ENCODE measurements around the gene IKZF1. TPM values are rescaled to one million over a fixed set of nuclear protein-coding genes. Genes with fewer than 3 reads are reported as not detected.

Gene IKZF1
- total RNA-seq, 1 experiment from 2014 or later = 2.3 TPM

DNA sequence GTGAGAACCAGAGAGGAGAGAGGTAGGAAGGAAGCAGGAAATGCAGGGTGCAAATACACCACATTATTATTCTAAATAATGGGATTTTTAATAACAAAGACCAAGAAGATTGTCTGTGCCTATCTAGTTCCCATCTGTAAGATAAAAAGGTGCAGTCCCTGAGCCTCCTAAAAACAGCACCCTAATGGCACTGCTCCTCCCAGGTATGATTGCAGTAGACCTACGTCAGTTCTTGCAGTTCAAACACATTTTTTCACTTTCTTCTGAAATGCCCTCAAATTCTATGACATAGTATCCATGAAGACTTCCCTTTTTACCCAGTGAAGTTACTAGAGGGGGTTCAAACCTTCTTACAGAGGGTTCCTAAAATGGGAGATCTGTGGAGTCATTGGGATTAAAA is 75.0 kb downstream of the IKZF1 start:
- TF ChIP-seq ESRRA (CRISPR knock-in tag; IDR thresholded peaks at IDR 0.05; ENCODE audit: borderline replicate concordance) = no peak
- TF ChIP-seq SOX15 (CRISPR knock-in tag; IDR thresholded peaks at IDR 0.05) = no peak
- TF ChIP-seq, protein P1, sequence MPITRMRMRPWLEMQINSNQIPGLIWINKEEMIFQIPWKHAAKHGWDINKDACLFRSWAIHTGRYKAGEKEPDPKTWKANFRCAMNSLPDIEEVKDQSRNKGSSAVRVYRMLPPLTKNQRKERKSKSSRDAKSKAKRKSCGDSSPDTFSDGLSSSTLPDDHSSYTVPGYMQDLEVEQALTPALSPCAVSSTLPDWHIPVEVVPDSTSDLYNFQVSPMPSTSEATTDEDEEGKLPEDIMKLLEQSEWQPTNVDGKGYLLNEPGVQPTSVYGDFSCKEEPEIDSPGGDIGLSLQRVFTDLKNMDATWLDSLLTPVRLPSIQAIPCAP (CRISPR knock-in tag; IDR thresholded peaks at IDR 0.05) = no peak
- TF ChIP-seq, protein P2, sequence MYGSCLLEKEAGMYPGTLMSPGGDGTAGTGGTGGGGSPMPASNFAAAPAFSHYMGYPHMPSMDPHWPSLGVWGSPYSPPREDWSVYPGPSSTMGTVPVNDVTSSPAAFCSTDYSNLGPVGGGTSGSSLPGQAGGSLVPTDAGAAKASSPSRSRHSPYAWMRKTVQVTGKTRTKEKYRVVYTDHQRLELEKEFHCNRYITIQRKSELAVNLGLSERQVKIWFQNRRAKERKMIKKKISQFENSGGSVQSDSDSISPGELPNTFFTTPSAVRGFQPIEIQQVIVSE (CRISPR knock-in tag; IDR thresholded peaks at IDR 0.05; ENCODE audit: borderline replicate concordance) = no peak
- no peak for TF ChIP-seq ZBTB21 (CRISPR knock-in tag; IDR thresholded peaks at IDR 0.05; ENCODE audit: borderline replicate concordance)
- ChIA-PET POLR2A (interaction anchor here (0.7 kb wide), 1 partner anchor 32 kb away, joined by 3 read pairs; no protein-coding TSS in a partner anchor), CTCF (interaction anchor here (1.0 to 2.3 kb wide), 5 partner anchors 24 to 287 kb away, joined by 3 to 10 read pairs (median 6); partner anchors contain the start of gene ZPBP)
- peaks cover 71% of the 10 kb centered on the region for H3K4me1 Mint-ChIP-seq
- H3K9me3 Mint-ChIP-seq = no peaks in the 10 kb centered on the region
- no peaks in the 10 kb centered on the region for H3K27me3 Mint-ChIP-seq (ENCODE audit: low read depth)
- DNase-seq (ENCODE audit: low spot score) = no peak
- peak overlapping the region; percentile 54 for H3K4me3 Mint-ChIP-seq
- ATAC-seq = peak; percentile 24
- peak overlapping the region; percentile 96 for H3K27ac Mint-ChIP-seq
- 0 out of 2 replicates have a peak, but pooled peaks cover 2% of the 10 kb centered on the region for H3K36me3 Mint-ChIP-seq

DNA sequence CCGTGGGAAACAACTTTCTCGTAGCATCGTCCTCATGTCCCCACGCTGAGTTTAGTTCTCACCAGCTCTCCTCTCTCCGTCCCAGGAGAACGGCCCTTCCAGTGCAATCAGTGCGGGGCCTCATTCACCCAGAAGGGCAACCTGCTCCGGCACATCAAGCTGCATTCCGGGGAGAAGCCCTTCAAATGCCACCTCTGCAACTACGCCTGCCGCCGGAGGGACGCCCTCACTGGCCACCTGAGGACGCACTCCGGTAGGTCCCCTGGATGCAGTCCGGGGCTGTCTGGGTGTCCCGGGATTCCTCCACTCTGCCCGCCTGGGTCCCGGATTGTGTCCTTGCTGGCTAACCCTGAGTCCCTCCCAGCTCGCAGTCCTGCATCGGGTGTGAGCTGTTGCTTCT is 77.9 kb downstream of the IKZF1 start:
- ChIA-PET CTCF (interaction anchor here (0.7 to 1.0 kb wide), 3 partner anchors 12 to 263 kb away, joined by 3 read pairs; no protein-coding TSS in a partner anchor), POLR2A (no interaction called here)
- peaks cover 63% of the 10 kb centered on the region for H3K4me1 Mint-ChIP-seq
- H3K4me3 Mint-ChIP-seq = no peak overlapping the region
- H3K27me3 Mint-ChIP-seq (ENCODE audit: low read depth) = no peaks in the 10 kb centered on the region
- H3K27ac Mint-ChIP-seq = no peak overlapping the region
- TF ChIP-seq, protein P3, sequence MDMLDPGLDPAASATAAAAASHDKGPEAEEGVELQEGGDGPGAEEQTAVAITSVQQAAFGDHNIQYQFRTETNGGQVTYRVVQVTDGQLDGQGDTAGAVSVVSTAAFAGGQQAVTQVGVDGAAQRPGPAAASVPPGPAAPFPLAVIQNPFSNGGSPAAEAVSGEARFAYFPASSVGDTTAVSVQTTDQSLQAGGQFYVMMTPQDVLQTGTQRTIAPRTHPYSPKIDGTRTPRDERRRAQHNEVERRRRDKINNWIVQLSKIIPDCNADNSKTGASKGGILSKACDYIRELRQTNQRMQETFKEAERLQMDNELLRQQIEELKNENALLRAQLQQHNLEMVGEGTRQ (CRISPR knock-in tag; IDR thresholded peaks at IDR 0.05) = no peak
- no peak for TF ChIP-seq MXD4 (CRISPR knock-in tag; IDR thresholded peaks at IDR 0.05; ENCODE audit: borderline replicate concordance)
- TF ChIP-seq, protein P4, sequence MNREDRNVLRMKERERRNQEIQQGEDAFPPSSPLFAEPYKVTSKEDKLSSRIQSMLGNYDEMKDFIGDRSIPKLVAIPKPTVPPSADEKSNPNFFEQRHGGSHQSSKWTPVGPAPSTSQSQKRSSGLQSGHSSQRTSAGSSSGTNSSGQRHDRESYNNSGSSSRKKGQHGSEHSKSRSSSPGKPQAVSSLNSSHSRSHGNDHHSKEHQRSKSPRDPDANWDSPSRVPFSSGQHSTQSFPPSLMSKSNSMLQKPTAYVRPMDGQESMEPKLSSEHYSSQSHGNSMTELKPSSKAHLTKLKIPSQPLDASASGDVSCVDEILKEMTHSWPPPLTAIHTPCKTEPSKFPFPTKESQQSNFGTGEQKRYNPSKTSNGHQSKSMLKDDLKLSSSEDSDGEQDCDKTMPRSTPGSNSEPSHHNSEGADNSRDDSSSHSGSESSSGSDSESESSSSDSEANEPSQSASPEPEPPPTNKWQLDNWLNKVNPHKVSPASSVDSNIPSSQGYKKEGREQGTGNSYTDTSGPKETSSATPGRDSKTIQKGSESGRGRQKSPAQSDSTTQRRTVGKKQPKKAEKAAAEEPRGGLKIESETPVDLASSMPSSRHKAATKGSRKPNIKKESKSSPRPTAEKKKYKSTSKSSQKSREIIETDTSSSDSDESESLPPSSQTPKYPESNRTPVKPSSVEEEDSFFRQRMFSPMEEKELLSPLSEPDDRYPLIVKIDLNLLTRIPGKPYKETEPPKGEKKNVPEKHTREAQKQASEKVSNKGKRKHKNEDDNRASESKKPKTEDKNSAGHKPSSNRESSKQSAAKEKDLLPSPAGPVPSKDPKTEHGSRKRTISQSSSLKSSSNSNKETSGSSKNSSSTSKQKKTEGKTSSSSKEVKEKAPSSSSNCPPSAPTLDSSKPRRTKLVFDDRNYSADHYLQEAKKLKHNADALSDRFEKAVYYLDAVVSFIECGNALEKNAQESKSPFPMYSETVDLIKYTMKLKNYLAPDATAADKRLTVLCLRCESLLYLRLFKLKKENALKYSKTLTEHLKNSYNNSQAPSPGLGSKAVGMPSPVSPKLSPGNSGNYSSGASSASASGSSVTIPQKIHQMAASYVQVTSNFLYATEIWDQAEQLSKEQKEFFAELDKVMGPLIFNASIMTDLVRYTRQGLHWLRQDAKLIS (CRISPR knock-in tag; IDR thresholded peaks at IDR 0.05; ENCODE audit: borderline replicate concordance) = no peak
- TF ChIP-seq, protein P5, sequence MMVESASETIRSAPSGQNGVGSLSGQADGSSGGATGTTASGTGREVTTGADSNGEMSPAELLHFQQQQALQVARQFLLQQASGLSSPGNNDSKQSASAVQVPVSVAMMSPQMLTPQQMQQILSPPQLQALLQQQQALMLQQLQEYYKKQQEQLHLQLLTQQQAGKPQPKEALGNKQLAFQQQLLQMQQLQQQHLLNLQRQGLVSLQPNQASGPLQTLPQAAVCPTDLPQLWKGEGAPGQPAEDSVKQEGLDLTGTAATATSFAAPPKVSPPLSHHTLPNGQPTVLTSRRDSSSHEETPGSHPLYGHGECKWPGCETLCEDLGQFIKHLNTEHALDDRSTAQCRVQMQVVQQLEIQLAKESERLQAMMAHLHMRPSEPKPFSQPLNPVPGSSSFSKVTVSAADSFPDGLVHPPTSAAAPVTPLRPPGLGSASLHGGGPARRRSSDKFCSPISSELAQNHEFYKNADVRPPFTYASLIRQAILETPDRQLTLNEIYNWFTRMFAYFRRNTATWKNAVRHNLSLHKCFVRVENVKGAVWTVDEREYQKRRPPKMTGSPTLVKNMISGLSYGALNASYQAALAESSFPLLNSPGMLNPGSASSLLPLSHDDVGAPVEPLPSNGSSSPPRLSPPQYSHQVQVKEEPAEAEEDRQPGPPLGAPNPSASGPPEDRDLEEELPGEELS (CRISPR knock-in tag; IDR thresholded peaks at IDR 0.05) = no peak
- no peak for TF ChIP-seq TEAD1 (CRISPR knock-in tag; IDR thresholded peaks at IDR 0.05)
- no peak for TF ChIP-seq ATF1 (CRISPR knock-in tag; IDR thresholded peaks at IDR 0.05)
- no peak for TF ChIP-seq FOXP1 (CRISPR knock-in tag; IDR thresholded peaks at IDR 0.05; ENCODE audit: borderline replicate concordance)
- TF ChIP-seq FOXK1 (CRISPR knock-in tag; IDR thresholded peaks at IDR 0.05) = no peak
- TF ChIP-seq, protein P6, sequence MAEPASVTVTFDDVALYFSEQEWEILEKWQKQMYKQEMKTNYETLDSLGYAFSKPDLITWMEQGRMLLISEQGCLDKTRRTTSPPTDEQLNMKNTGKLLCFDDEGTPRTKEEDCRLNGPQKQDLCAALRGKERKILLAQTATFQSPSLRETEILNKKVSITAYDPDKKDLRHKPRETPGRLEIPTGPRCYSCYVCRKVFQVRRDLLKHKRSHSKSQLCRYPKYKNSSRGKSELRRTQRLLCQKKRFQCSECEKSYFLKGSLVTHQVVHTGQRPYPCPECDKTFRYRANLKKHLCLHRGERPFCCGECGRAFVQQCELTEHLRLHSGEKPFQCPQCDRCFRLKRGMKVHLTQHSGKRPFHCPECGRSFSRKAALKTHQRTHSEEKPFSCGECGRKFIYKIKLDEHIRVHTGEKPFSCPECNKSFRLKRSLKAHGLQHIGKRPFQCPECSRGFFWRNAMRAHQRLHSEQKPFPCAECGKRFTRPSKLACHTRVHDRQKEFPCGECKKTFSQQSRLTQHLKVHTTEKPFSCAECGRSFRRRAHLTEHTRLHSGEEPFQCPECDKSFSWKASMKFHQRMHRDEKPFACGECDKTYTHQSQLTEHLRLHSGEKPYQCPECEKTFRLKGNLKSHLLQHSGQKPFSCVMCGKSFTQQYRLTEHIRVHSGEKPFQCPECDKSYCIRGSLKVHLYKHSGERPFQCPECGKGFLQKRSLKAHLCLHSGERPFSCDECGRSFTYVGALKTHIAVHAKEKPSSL (CRISPR knock-in tag; conservative IDR thresholded peaks at IDR 0.05) = no peak
- no peaks in the 10 kb centered on the region for H3K9me3 Mint-ChIP-seq
- H3K36me3 Mint-ChIP-seq = no peaks in the 10 kb centered on the region
- ATAC-seq (no peak), DNase-seq (ENCODE audit: low spot score) (no peak)

All from WTC11 (cell line).